ENCODE measurements around the gene ADAMTS12. TPM values are rescaled to one million over a fixed set of nuclear protein-coding genes. Genes with fewer than 3 reads are reported as not detected.

Gene ADAMTS12
- total RNA-seq, 1 donor from 2014 or later = 32.9 TPM

- H3K36me3 Mint-ChIP-seq (ENCODE audit: low read depth) = peaks cover 11% of the 10 kb centered on the region
- no peaks in the 10 kb centered on the region for H3K27me3 Mint-ChIP-seq (ENCODE audit: low read depth)
- H3K4me1 Mint-ChIP-seq (ENCODE audit: low read depth) = peaks cover 5% of the 10 kb centered on the region
- TF ChIP-seq CTCF (IDR thresholded peaks at IDR 0.05) = no peak
- DNase-seq (ENCODE audit: low spot score) = no peak
- no peak overlapping the region for H3K27ac Mint-ChIP-seq (ENCODE audit: unreplicated experiment)
- peaks cover 20% of the 10 kb centered on the region for H3K9me3 Mint-ChIP-seq (ENCODE audit: low read depth)
- H3K4me3 Mint-ChIP-seq (ENCODE audit: unreplicated experiment) = no peak overlapping the region
Observed at GRCh38 chr5:33690374-33691135, 201.2 kb downstream of the ADAMTS12 start.

- no peaks in the 10 kb centered on the region for H3K27me3 Mint-ChIP-seq (ENCODE audit: low read depth)
- H3K36me3 Mint-ChIP-seq (ENCODE audit: low read depth) = peaks cover 9% of the 10 kb centered on the region
- H3K4me1 Mint-ChIP-seq (ENCODE audit: low read depth) = peaks cover 5% of the 10 kb centered on the region
- H3K9me3 Mint-ChIP-seq (ENCODE audit: low read depth) = peaks cover 12% of the 10 kb centered on the region
- DNase-seq (ENCODE audit: low spot score) = no peak
- H3K4me3 Mint-ChIP-seq (ENCODE audit: unreplicated experiment) = no peak overlapping the region
- no peak overlapping the region for H3K27ac Mint-ChIP-seq (ENCODE audit: unreplicated experiment)
- no peak for TF ChIP-seq CTCF (IDR thresholded peaks at IDR 0.05)
Observed at GRCh38 chr5:33688526-33688925, 203.3 kb downstream of the ADAMTS12 start.

- no peak overlapping the region for H3K27ac Mint-ChIP-seq (ENCODE audit: unreplicated experiment)
- DNase-seq (ENCODE audit: low spot score) = no peak
- no peaks in the 10 kb centered on the region for H3K27me3 Mint-ChIP-seq (ENCODE audit: low read depth)
- H3K4me3 Mint-ChIP-seq (ENCODE audit: unreplicated experiment) = no peak overlapping the region
- no peak for TF ChIP-seq CTCF (IDR thresholded peaks at IDR 0.05)
- H3K36me3 Mint-ChIP-seq (ENCODE audit: low read depth) = peaks cover 7% of the 10 kb centered on the region
- peaks cover 5% of the 10 kb centered on the region for H3K4me1 Mint-ChIP-seq (ENCODE audit: low read depth)
- H3K9me3 Mint-ChIP-seq (ENCODE audit: low read depth) = peaks cover 10% of the 10 kb centered on the region
Observed at GRCh38 chr5:33688066-33688465, 203.7 kb downstream of the ADAMTS12 start.

GRCh38 chr5:33685873-33686755 is 205.7 kb downstream of the ADAMTS12 start:
- no peak for TF ChIP-seq CTCF (IDR thresholded peaks at IDR 0.05)
- DNase-seq (ENCODE audit: low spot score) = no peak
- Mint-ChIP-seq H3K27ac (ENCODE audit: unreplicated experiment) (no peak overlapping the region), H3K4me1 (ENCODE audit: low read depth) (no peaks in the 10 kb centered on the region), H3K9me3 (ENCODE audit: low read depth) (no peaks in the 10 kb centered on the region), H3K4me3 (ENCODE audit: unreplicated experiment) (no peak overlapping the region), H3K27me3 (ENCODE audit: low read depth) (no peaks in the 10 kb centered on the region), H3K36me3 (ENCODE audit: low read depth) (peaks cover 11% of the 10 kb centered on the region)

- DNase-seq (ENCODE audit: low spot score) = no peak
- no peak for TF ChIP-seq CTCF (IDR thresholded peaks at IDR 0.05)
- Mint-ChIP-seq H3K36me3 (ENCODE audit: low read depth) (peaks cover 14% of the 10 kb centered on the region), H3K4me1 (ENCODE audit: low read depth) (no peaks in the 10 kb centered on the region), H3K9me3 (ENCODE audit: low read depth) (no peaks in the 10 kb centered on the region), H3K27ac (ENCODE audit: unreplicated experiment) (no peak overlapping the region), H3K4me3 (ENCODE audit: unreplicated experiment) (no peak overlapping the region), H3K27me3 (ENCODE audit: low read depth) (no peaks in the 10 kb centered on the region)
Observed at GRCh38 chr5:33684496-33685159, 207.2 kb downstream of the ADAMTS12 start.

All from chondrocyte (in vitro differentiated cells).